HG03095 (cell line): ENCODE results near the gene C11orf42.

Experiments
- ATAC-seq: cut with Tn5 transposase; IDR thresholded peaks from one replicate; pipeline ENCODE4 v1.9.1; 2021; ENCODE audit warnings: moderate library complexity; ENCODE audit not compliant: unreplicated experiment

Gene C11orf42

GRCh38 chr11:6251990-6252473, 46.7 kb downstream of the C11orf42 start:
- ATAC-seq = no peak

- peak; percentile 76 for ATAC-seq
Observed at GRCh38 chr11:6253197-6253596, 47.8 kb downstream of the C11orf42 start.

GRCh38 chr11:6258141-6258540, 52.8 kb downstream of the C11orf42 start:
- no peak for ATAC-seq

GRCh38 chr11:6258571-6259081, 53.3 kb downstream of the C11orf42 start:
- ATAC-seq = no peak

- no peak for ATAC-seq
Observed at GRCh38 chr11:6260207-6260726, 54.9 kb downstream of the C11orf42 start.
